GM19397 (cell line): ENCODE results near the gene FCHO2.
"Not testable (repeated sequence)": the region's sequence is repeated elsewhere in the genome, so short reads cannot be mapped to it uniquely, and the experiment has no call there.

Experiments used
- ATAC-seq: cut with Tn5 transposase; IDR thresholded peaks from one replicate; pipeline ENCODE4 v1.9.1; 2021; ENCODE audit warnings: mild to moderate bottlenecking, moderate library complexity; ENCODE audit not compliant: unreplicated experiment

FCHO2 gene

GRCh38 chr5:72956324-72957140 is 691 bp downstream of the FCHO2 start:
- ATAC-seq = peak; percentile 51

GRCh38 chr5:72957337-72957736 is 1.5 kb downstream of the FCHO2 start:
- no peak for ATAC-seq

GRCh38 chr5:72959257-72959656 is 3.4 kb downstream of the FCHO2 start:
- no peak for ATAC-seq

- ATAC-seq = not testable (repeated sequence)
Measured at GRCh38 chr5:72974481-72974880, 18.6 kb downstream of the FCHO2 start.

GRCh38 chr5:72976810-72977209 is 21.0 kb downstream of the FCHO2 start:
- ATAC-seq = not testable (repeated sequence)

GRCh38 chr5:72985719-72986118 is 29.9 kb downstream of the FCHO2 start:
- ATAC-seq = no peak

- no peak for ATAC-seq
Measured at GRCh38 chr5:72988769-72989168, 32.9 kb downstream of the FCHO2 start.

GRCh38 chr5:72991394-72991793 is 35.6 kb downstream of the FCHO2 start:
- no peak for ATAC-seq

GRCh38 chr5:72994578-72994977 is 38.7 kb downstream of the FCHO2 start:
- ATAC-seq = no peak

GRCh38 chr5:72996632-72997031 is 40.8 kb downstream of the FCHO2 start:
- ATAC-seq = no peak

GRCh38 chr5:72999916-73000315 is 44.1 kb downstream of the FCHO2 start:
- no peak for ATAC-seq

- no peak for ATAC-seq
Measured at GRCh38 chr5:73005886-73006285, 50.0 kb downstream of the FCHO2 start.

- no peak for ATAC-seq
Measured at GRCh38 chr5:73007051-73007450, 51.2 kb downstream of the FCHO2 start.

GRCh38 chr5:73008831-73009230 is 53.0 kb downstream of the FCHO2 start:
- ATAC-seq = no peak

GRCh38 chr5:73011612-73012011 is 55.8 kb downstream of the FCHO2 start:
- ATAC-seq = not testable (repeated sequence)

GRCh38 chr5:73018892-73019291 is 63.1 kb downstream of the FCHO2 start:
- ATAC-seq = no peak

GRCh38 chr5:73019766-73020165 is 63.9 kb downstream of the FCHO2 start:
- no peak for ATAC-seq

GRCh38 chr5:73022471-73023169 is 66.8 kb downstream of the FCHO2 start:
- ATAC-seq = no peak

- not testable (repeated sequence) for ATAC-seq
Measured at GRCh38 chr5:73024946-73025544, 69.2 kb downstream of the FCHO2 start.

- ATAC-seq = no peak
Measured at GRCh38 chr5:73027361-73027760, 71.5 kb downstream of the FCHO2 start.

- ATAC-seq = no peak
Measured at GRCh38 chr5:73027816-73028215, 72.0 kb downstream of the FCHO2 start.
